ENCODE results near the gene TLR6.

Gene TLR6

GRCh38 chr4:38855466-38855865 lies 1.2 kb downstream of the TLR6 start:
- no peak overlapping the region for H3K27ac ChIP-seq

GRCh38 chr4:38846015-38846414 lies 10.6 kb downstream of the TLR6 start:
- no peak for TF ChIP-seq CTCF (conservative IDR thresholded peaks at IDR 0.05)

More at GRCh38 chr4:38855466-38855865, 1.2 kb downstream of the TLR6 start:
- no peak for TF ChIP-seq CTCF (conservative IDR thresholded peaks at IDR 0.05)

GRCh38 chr4:38842994-38843393 lies 13.6 kb downstream of the TLR6 start:
- no peak overlapping the region for H3K27ac ChIP-seq
- TF ChIP-seq CTCF (conservative IDR thresholded peaks at IDR 0.05): no peak

More at GRCh38 chr4:38846015-38846414, 10.6 kb downstream of the TLR6 start:
- no peak overlapping the region for H3K27ac ChIP-seq

GRCh38 chr4:38837849-38838248 lies 18.8 kb downstream of the TLR6 start:
- TF ChIP-seq CTCF (conservative IDR thresholded peaks at IDR 0.05): no peak
- H3K27ac ChIP-seq: no peak overlapping the region

GRCh38 chr4:38837334-38837733 lies 19.3 kb downstream of the TLR6 start:
- TF ChIP-seq CTCF (conservative IDR thresholded peaks at IDR 0.05): no peak
- H3K27ac ChIP-seq: no peak overlapping the region

- no peak for TF ChIP-seq CTCF (conservative IDR thresholded peaks at IDR 0.05)
- no peak overlapping the region for H3K27ac ChIP-seq
These were observed 22.0 kb downstream of the TLR6 start for GRCh38 chr4:38834570-38834969.

- no peak for TF ChIP-seq CTCF (conservative IDR thresholded peaks at IDR 0.05)
- no peak overlapping the region for H3K27ac ChIP-seq
These were observed 23.7 kb downstream of the TLR6 start for GRCh38 chr4:38832624-38833528.
